Occipital lobe (tissue), 2 donors: ENCODE measurements around the gene WDR5. TPM values are rescaled to one million over a fixed set of nuclear protein-coding genes. Genes with fewer than 3 reads are reported as not detected.

Experiments
- DNase-seq: peaks from one replicate; lab custom pipeline; 2025; lab: John Stamatoyannopoulos, UW
- total RNA-seq: library from RNA; depleted of rRNA; stranded (reverse); fragments of >200 nt; gene quantifications from one replicate; pipeline ENCODE4 v1.2.3, GENCODE V29; 2014

The WDR5 gene
- total RNA-seq, 1 donor from 2014 or later: 26.4 TPM

- no peak for DNase-seq
These were observed 37.5 kb downstream of the WDR5 start for GRCh38 chr9:134173127-134174072.

- DNase-seq: no peak
These were observed 38.2 kb downstream of the WDR5 start for GRCh38 chr9:134174073-134174449.

- DNase-seq: no peak
These were observed 38.8 kb downstream of the WDR5 start for GRCh38 chr9:134174526-134175290.

DNA sequence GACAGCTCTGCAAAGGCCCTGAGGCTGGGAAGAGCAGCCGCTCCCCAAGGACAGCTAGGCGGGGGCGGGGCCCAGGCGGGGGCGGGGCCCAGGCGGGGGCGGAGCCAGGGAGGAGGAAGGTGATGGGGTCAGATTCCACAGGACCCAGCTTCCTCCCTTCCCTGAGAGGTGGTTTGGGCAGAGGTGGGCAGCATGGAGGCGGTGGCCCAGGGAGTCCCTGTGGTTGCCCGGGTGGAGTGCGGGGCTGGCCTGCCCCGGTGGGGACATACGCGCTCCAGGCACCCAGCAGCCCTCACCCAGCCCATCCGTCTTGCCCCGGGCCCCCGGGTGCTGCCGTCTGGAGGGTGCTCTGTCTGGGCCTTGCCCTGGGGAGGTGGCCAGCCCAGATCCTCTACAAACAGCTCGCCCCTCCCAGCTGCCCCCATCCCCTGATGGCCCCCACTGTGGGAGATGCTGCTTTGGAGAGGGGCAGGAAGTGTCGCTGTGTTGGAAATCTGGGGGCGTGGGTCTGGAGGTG, 39.5 kb downstream of the WDR5 start:
- no peak for DNase-seq

GRCh38 chr9:134175808-134176598, 40.1 kb downstream of the WDR5 start:
- DNase-seq: no peak

- no peak for DNase-seq
These were observed 40.7 kb downstream of the WDR5 start for GRCh38 chr9:134176599-134176968.

GRCh38 chr9:134177186-134177585, 41.3 kb downstream of the WDR5 start:
- DNase-seq: no peak

- DNase-seq: no peak
These were observed 41.9 kb downstream of the WDR5 start for GRCh38 chr9:134177624-134178393.

DNA sequence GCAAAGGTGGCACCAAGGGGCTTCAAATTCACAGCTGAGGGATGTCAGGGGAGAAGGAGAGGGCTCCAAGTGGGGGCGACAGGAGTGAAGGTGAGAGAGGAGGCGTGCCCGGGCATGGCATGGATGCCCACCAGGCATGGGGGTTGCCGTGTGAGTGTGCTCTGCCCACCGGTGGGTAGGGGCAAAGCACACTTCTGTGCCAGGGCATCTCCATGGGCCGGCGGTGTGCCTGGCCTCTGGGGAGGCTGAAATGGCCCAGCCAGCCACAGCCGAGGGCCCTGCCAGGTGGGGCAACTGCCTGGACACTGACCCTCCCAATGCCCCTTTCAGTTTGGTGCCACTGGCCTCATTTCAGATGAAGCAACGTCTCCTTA, 42.5 kb downstream of the WDR5 start:
- DNase-seq: no peak

GRCh38 chr9:134178768-134179551, 43.1 kb downstream of the WDR5 start:
- DNase-seq: no peak

GRCh38 chr9:134179595-134179917, 43.7 kb downstream of the WDR5 start:
- DNase-seq: no peak

GRCh38 chr9:134179918-134180785, 44.3 kb downstream of the WDR5 start:
- no peak for DNase-seq

GRCh38 chr9:134180786-134181647, 45.1 kb downstream of the WDR5 start:
- DNase-seq: no peak

DNA sequence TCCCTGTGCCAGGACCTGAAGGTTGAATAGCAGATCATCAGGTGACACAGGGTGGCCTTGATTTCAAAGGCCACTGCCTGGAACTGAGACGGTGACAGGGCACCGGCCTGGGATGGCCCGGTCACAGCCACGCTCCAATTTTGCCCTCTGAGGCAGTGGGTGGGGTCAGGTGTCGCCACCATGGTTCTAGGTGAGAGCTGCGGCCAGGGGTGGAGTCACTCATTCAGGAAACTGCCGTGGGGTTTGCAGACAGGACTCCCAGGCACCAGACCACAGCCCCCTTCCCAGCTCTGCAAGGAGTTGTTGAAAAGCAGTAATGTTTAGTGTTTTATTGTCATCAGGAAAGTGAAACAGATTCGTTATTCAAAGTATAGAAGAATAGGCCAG, 45.8 kb downstream of the WDR5 start:
- no peak for DNase-seq

DNA sequence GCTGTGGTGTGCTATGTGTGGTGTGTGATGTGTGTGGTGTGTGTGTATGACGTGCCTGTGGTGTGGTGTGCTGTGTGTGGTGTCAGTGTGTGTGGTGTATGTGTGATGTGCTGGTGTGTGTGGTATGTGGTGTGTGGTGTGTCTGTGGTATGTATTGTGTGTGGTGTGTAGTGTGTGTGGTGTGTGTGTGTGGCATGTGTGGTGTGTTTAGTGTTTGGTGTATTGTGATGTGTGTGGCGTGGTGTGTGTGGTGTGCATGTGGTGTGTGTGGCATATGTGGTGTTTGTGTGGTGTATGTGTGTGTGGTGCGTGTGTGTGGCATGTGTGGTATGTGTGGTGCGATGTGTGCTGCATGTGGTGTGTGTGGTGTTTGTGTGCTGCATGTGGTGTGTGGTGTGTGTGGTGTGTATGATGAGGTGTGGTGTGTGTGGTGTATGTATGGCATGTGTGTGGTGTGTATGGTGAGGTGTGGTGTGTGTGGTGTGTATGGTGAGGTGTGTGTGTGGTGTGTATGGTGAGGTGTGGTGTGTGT, 46.7 kb downstream of the WDR5 start:
- DNase-seq: no peak

- no peak for DNase-seq
These were observed 49.7 kb downstream of the WDR5 start for GRCh38 chr9:134185536-134186011.

DNA sequence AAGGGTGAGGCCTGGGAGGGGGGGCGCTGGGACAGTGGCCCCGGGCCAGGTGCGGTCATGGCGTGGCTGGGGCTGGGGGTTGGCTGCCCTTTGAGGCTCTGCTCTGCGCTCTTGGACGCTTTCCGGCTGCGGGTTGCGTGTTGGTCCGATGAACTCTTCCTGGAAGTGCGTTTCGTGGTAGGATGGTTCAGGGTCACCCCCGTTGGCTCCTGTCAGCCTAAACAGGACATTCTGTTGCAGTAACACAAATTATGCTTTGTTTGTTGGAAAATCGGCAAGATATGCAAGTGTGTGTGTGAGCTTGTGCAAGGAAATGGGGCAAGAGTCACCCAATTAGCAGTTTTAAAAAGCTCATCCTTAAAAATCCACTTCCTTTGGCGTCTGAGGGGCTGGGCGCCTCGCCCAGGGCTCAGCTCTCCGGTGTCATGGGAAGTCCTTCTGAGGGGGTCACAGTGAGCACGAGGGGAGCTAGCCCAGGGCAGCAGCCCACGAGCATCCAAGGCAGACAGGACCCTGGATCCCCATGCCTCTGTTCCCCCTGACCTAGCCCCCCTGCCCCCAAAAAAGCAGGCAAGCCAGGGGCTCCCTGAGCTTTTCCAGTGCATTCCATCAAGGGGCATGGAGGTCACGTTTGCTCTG, 50.7 kb downstream of the WDR5 start:
- DNase-seq: no peak
